ENCODE results near the gene SEC31A.

The SEC31A gene

DNA sequence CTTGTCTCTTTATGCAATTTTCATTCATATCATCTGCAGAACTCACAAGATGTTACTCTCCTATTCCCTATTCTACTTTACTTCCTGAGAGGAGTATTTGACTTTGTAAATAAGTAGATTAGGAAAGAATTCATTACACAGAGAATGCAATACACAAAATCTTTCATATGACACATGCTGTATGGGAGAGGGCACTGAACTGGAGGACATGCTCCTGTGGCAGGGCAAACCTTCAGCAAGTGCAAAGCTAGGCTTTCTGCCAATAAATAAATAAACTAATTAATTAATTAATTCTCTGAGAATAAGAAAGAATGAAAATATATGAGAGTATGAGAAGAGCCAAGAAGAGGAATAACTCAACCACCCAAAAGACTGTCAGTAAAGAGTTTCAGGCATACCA lies 43.5 kb upstream of the SEC31A start:
- H3K4me3 ChIP-seq (ENCODE audit: low read depth, low read length, poor library complexity, severe bottlenecking) = no peak overlapping the region
- no peak overlapping the region for H3K27ac ChIP-seq (ENCODE audit: low read depth, low read length, poor library complexity, severe bottlenecking)
- no peaks in the 10 kb centered on the region for H3K79me2 ChIP-seq (ENCODE audit: insufficient read depth, low read length)
- H3K9me3 ChIP-seq (ENCODE audit: low read length) = no peaks in the 10 kb centered on the region
- H3F3A ChIP-seq (ENCODE audit: insufficient read depth, low read length) = no peaks in the 10 kb centered on the region
- no peak overlapping the region for H3K9ac ChIP-seq (ENCODE audit: low read length)
- peaks cover 69% of the 10 kb centered on the region for H3K36me3 ChIP-seq (ENCODE audit: insufficient read depth, low read length)
- no peaks in the 10 kb centered on the region for H3K9me2 ChIP-seq (ENCODE audit: low read depth, low read length)
- no peaks in the 10 kb centered on the region for H4K20me1 ChIP-seq (ENCODE audit: insufficient read depth, low read length)
- H3K27me3 ChIP-seq (ENCODE audit: insufficient read depth, low read length) = no peaks in the 10 kb centered on the region
- H2AFZ ChIP-seq (ENCODE audit: low read length) = no peak overlapping the region
- H3K4me1 ChIP-seq (ENCODE audit: insufficient read depth, low read length, severe bottlenecking) = no peaks in the 10 kb centered on the region
- H3K4me2 ChIP-seq (ENCODE audit: low read length) = no peak overlapping the region
- no peak for TF ChIP-seq EZH2 (IDR thresholded peaks at IDR 0.05; ENCODE audit: borderline replicate concordance, low read length)
- TF ChIP-seq, protein P1, sequence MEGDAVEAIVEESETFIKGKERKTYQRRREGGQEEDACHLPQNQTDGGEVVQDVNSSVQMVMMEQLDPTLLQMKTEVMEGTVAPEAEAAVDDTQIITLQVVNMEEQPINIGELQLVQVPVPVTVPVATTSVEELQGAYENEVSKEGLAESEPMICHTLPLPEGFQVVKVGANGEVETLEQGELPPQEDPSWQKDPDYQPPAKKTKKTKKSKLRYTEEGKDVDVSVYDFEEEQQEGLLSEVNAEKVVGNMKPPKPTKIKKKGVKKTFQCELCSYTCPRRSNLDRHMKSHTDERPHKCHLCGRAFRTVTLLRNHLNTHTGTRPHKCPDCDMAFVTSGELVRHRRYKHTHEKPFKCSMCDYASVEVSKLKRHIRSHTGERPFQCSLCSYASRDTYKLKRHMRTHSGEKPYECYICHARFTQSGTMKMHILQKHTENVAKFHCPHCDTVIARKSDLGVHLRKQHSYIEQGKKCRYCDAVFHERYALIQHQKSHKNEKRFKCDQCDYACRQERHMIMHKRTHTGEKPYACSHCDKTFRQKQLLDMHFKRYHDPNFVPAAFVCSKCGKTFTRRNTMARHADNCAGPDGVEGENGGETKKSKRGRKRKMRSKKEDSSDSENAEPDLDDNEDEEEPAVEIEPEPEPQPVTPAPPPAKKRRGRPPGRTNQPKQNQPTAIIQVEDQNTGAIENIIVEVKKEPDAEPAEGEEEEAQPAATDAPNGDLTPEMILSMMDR (IDR thresholded peaks at IDR 0.05; ENCODE audit: low read length) = no peak

DNA sequence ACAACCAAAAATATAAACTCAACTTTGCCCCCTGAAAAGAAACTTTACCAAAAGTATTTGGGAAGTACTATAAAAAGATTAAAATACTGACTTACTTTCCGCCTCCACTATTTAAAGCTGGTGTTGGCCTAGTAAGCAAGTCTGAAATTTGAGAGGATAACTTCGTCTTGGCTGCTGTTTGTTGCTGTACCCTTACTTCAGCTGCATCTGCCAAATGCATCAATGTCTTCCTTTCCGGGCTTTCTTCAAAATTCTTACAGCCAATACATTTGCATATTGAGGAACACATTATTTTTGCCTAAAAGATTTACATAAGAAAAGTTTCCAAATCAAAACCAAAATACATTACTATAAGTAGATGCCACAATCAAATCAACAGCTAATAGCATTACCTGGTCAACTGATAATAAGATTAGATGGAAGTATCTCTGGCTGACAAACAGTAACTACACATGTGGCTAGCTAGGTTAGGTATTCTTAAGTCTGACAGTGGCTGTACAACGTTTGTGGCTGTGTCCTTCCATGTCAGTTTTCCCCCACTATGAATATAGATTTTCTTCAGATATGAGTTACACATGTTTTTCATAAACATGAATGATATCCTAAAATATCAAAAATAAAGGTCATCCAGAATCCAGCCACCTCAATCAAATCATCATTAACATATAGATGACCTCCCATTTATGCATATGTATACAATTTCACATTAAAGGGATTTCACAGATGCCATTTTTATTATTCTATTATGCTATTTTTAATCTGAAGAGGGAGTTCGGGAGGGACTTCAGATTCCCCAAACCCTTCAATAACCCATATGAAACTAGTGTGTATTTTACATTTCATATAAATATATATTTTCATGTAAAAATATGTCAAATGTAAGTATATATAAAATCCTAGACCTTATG lies 40.1 kb upstream of the SEC31A start:
- Histone ChIP-seq H3K27ac (ENCODE audit: low read depth, low read length, poor library complexity, severe bottlenecking) (no peak overlapping the region), H3K27me3 (ENCODE audit: insufficient read depth, low read length) (no peaks in the 10 kb centered on the region), H3F3A (ENCODE audit: insufficient read depth, low read length) (no peaks in the 10 kb centered on the region), H3K4me2 (ENCODE audit: low read length) (no peak overlapping the region), H3K79me2 (ENCODE audit: insufficient read depth, low read length) (no peaks in the 10 kb centered on the region), H3K4me3 (ENCODE audit: low read depth, low read length, poor library complexity, severe bottlenecking) (no peak overlapping the region), H3K4me1 (ENCODE audit: insufficient read depth, low read length, severe bottlenecking) (no peaks in the 10 kb centered on the region), H2AFZ (ENCODE audit: low read length) (no peak overlapping the region), H3K9ac (ENCODE audit: low read length) (no peak overlapping the region), H4K20me1 (ENCODE audit: insufficient read depth, low read length) (no peaks in the 10 kb centered on the region), H3K9me2 (ENCODE audit: low read depth, low read length) (no peaks in the 10 kb centered on the region), H3K36me3 (ENCODE audit: insufficient read depth, low read length) (peaks cover 51% of the 10 kb centered on the region), H3K9me3 (ENCODE audit: low read length) (no peaks in the 10 kb centered on the region)
- no peak for TF ChIP-seq EZH2 (IDR thresholded peaks at IDR 0.05; ENCODE audit: borderline replicate concordance, low read length)
- TF ChIP-seq, protein P1 (IDR thresholded peaks at IDR 0.05; ENCODE audit: low read length) = no peak

DNA sequence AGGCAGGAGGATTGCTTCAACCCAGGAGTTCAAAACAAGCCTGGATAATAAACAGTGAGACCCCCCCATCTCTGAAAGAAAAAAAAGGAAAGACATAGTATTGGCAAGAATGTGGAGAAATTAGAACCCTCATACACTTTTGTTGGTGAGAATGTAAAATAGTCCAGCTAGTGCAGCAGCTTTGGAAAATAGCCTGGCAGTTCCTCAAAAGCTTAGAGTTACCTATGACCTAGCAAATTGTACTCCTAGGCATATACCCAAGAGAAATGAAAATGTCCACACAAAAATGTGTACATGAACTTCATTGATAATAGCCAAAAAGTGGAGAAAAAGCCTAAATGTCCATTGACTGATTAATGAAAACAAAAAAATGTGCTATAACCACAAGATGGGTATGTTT lies 30.8 kb upstream of the SEC31A start:
- peaks cover 32% of the 10 kb centered on the region for H3K36me3 ChIP-seq (ENCODE audit: insufficient read depth, low read length)
- H3F3A ChIP-seq (ENCODE audit: insufficient read depth, low read length) = no peaks in the 10 kb centered on the region
- H3K27ac ChIP-seq (ENCODE audit: low read depth, low read length, poor library complexity, severe bottlenecking) = no peak overlapping the region
- no peak overlapping the region for H3K9ac ChIP-seq (ENCODE audit: low read length)
- H3K27me3 ChIP-seq (ENCODE audit: insufficient read depth, low read length) = no peaks in the 10 kb centered on the region
- no peak overlapping the region for H3K4me2 ChIP-seq (ENCODE audit: low read length)
- TF ChIP-seq EZH2 (IDR thresholded peaks at IDR 0.05; ENCODE audit: borderline replicate concordance, low read length) = no peak
- TF ChIP-seq, protein P1 (IDR thresholded peaks at IDR 0.05; ENCODE audit: low read length) = no peak
- no peak overlapping the region for H2AFZ ChIP-seq (ENCODE audit: low read length)
- H3K4me1 ChIP-seq (ENCODE audit: insufficient read depth, low read length, severe bottlenecking) = no peaks in the 10 kb centered on the region
- no peaks in the 10 kb centered on the region for H3K9me3 ChIP-seq (ENCODE audit: low read length)
- no peaks in the 10 kb centered on the region for H3K79me2 ChIP-seq (ENCODE audit: insufficient read depth, low read length)
- no peak overlapping the region for H3K4me3 ChIP-seq (ENCODE audit: low read depth, low read length, poor library complexity, severe bottlenecking)
- H3K9me2 ChIP-seq (ENCODE audit: low read depth, low read length) = no peaks in the 10 kb centered on the region
- no peaks in the 10 kb centered on the region for H4K20me1 ChIP-seq (ENCODE audit: insufficient read depth, low read length)

Measured in OCI-LY1 (cell line).